Tibial nerve (tissue), 4 donors: ENCODE results near the gene GPC3. TPM values are rescaled to one million over a fixed set of nuclear protein-coding genes. Genes with fewer than 3 reads are reported as not detected.

Experiments used
- DNase-seq, 2 donors: peaks; one replicate each; pipeline ENCODE4 v3.0.0-alpha.2; 2019; ENCODE audit warnings: low spot score in 2 of 2
- H3K27ac ChIP-seq, 4 donors: fragments of 200-600 bp; sonication (generic) in 3 of 4; one replicate each; pipeline ENCODE4 v1.5.1; 2017 to 2019; ENCODE audit warnings: mild to moderate bottlenecking in 1 of 4
- H3K27me3 ChIP-seq, 2 donors: fragments of 200-600 bp; sonication (generic) in 1 of 2; one replicate each; pipeline versions ENCODE4 v1.5.1 to v1.6.0; 2017 to 2019
- H3K36me3 ChIP-seq, 3 donors: fragments of 200-600 bp; sonication (generic); one replicate each; pipeline ENCODE4 v1.5.1; 2018 to 2019
- H3K4me1 ChIP-seq, 4 donors: fragments of 200-600 bp; sonication (generic) in 3 of 4; one replicate each; pipeline ENCODE4 v1.5.1; 2017 to 2019
- H3K4me3 ChIP-seq, 4 donors: fragments of 200-600 bp; sonication (generic) in 3 of 4; one replicate each; pipeline ENCODE4 v1.5.1; 2017 to 2019; ENCODE audit warnings: mild to moderate bottlenecking in 1 of 4, moderate library complexity in 1 of 4
- H3K9me3 ChIP-seq, 4 donors: fragments of 200-600 bp; sonication (generic) in 3 of 4; one replicate each; pipeline ENCODE4 v1.5.1; 2017 to 2019
- EP300 ChIP-seq, 2 donors: sonication (generic); formaldehyde crosslinking; IDR thresholded peaks; one replicate each; pipeline ENCODE4 v1.6.1; 2017; ENCODE audit warnings: antibody characterized with exemption in 2 of 2, mild to moderate bottlenecking in 1 of 2
- POLR2A ChIP-seq, 2 donors: fragments of 450-650 bp; IDR thresholded peaks; one replicate each; pipeline ENCODE4 v1.6.1; 2017; ENCODE audit warnings: antibody characterized with exemption in 2 of 2, mild to moderate bottlenecking in 2 of 2, moderate library complexity in 2 of 2
- WGBS, 2 donors: methylation state at CpG; one replicate each; pipeline ENCODE4 v1.1.5; 2018; 5-methylcytosine and 5-hydroxymethylcytosine counted together
- total RNA-seq, 4 donors: library from RNA; depleted of rRNA; stranded (reverse); fragments of >200 nt; gene quantifications; one replicate each; pipeline ENCODE4 v1.1.0, GENCODE V29; 2016
- TF ChIP-seq, protein P1 (sequence below), 5 experiments: fragments of 200-600 bp in 3 of 5; fragments of 450-650 bp in 2 of 5; sonication (generic) in 3 of 5; IDR thresholded peaks; one replicate each; pipeline ENCODE4 v1.5.1; 2016 to 2019; ENCODE audit warnings: antibody characterized with exemption in 5 of 5, mild to moderate bottlenecking in 3 of 5, moderate library complexity in 2 of 5

GPC3 gene
- total RNA-seq, 4 donors from 2014 or later, result 60.5 to 116 (median 72.8) TPM

DNA sequence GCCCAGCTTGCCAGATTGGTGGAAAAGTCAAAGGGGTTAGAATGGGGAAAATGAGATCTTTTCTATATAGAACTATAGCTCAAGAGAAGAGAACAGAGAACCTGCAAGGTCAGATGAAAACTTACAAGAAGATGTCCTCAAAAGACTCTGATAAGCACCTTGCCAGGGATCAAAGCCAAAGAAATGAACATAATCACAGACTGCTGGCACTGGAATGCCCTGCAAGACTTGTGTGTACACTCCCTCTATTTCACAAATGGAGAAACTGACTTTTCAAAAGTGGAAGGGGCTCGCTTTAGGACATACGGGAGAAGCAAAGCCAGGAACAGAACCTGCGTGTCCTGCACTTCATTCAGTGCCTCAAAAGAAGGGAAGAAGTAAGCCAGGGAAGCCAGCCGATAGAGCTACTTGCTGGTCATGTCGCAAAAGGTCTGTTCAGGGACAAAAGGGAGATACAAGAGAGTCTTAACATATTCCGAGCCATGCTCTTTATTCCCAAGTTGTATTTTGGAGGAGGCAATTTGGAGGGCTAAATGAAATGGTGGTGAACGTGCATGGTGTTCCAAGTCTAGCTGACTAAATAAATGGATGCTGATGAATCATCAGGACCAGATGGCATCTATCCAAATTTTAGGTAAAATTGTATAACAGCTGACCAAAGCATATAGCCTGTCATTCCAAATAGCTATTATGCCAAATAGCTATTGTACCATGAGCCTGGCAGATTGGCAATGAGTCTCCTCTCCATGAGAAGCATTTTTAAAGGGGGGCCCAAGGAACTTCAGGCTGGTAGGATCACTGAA, 394.5 kb downstream of the GPC3 start:
- no peak for DNase-seq
- Histone ChIP-seq H3K4me3 (no peak overlapping the region), H3K36me3 (no peaks in the 10 kb centered on the region), H3K4me1 (no peaks in the 10 kb centered on the region), H3K27me3 (peaks cover 0 to 8% of the 10 kb centered on the region in 2 donors), H3K9me3 (no peaks in the 10 kb centered on the region), H3K27ac (no peak overlapping the region)
- 81 to 91% methylated on average over 7 of the region's 7 CpGs for WGBS, 2 donors
- no peak for TF ChIP-seq POLR2A (IDR thresholded peaks at IDR 0.05)
- no peak for TF ChIP-seq EP300 (IDR thresholded peaks at IDR 0.05)
- TF ChIP-seq, protein P1, sequence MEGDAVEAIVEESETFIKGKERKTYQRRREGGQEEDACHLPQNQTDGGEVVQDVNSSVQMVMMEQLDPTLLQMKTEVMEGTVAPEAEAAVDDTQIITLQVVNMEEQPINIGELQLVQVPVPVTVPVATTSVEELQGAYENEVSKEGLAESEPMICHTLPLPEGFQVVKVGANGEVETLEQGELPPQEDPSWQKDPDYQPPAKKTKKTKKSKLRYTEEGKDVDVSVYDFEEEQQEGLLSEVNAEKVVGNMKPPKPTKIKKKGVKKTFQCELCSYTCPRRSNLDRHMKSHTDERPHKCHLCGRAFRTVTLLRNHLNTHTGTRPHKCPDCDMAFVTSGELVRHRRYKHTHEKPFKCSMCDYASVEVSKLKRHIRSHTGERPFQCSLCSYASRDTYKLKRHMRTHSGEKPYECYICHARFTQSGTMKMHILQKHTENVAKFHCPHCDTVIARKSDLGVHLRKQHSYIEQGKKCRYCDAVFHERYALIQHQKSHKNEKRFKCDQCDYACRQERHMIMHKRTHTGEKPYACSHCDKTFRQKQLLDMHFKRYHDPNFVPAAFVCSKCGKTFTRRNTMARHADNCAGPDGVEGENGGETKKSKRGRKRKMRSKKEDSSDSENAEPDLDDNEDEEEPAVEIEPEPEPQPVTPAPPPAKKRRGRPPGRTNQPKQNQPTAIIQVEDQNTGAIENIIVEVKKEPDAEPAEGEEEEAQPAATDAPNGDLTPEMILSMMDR (IDR thresholded peaks at IDR 0.05), result no peak

- 67 to 92% methylated on average over 1 of the region's 1 CpG for WGBS, 2 donors
- Histone ChIP-seq H3K4me3 (no peak overlapping the region), H3K27me3 (peaks cover 0 to 17% of the 10 kb centered on the region in 2 donors), H3K9me3 (no peaks in the 10 kb centered on the region), H3K27ac (no peak overlapping the region), H3K4me1 (no peaks in the 10 kb centered on the region), H3K36me3 (no peaks in the 10 kb centered on the region)
- DNase-seq, result no peak
- TF ChIP-seq, protein P1 (IDR thresholded peaks at IDR 0.05), result no peak
- TF ChIP-seq EP300 (IDR thresholded peaks at IDR 0.05) (no peak), POLR2A (IDR thresholded peaks at IDR 0.05) (no peak)
Observed at GRCh38 chrX:133588827-133589226, 396.6 kb downstream of the GPC3 start.

DNA sequence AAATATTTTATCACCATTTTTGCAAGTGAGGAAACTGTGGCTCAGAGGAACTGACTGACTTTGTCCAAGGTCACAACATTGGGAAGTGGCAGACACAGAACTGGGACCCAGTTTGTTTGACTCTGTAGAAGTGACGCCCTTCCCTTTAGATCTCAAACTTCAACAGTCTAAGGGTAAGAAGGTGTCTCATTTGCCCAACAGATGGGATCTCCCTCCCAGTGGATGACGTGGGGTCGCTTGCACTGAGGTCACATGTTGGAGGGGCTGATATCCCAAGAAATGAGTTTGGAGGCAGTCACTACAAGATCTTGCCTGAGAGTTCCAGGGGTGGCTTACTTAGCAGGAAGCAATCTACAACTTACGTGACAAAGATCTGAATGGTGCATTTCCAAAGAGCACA, 397.6 kb downstream of the GPC3 start:
- TF ChIP-seq, protein P1 (IDR thresholded peaks at IDR 0.05), result no peak
- TF ChIP-seq POLR2A (IDR thresholded peaks at IDR 0.05) (no peak), EP300 (IDR thresholded peaks at IDR 0.05) (no peak)
- WGBS, 2 donors, result 77 to 85% methylated on average over 4 of the region's 4 CpGs
- H3K27ac ChIP-seq, result no peak overlapping the region
- no peak overlapping the region for H3K4me3 ChIP-seq
- peaks cover 0 to 17% of the 10 kb centered on the region in 2 donors for H3K27me3 ChIP-seq
- no peaks in the 10 kb centered on the region for H3K36me3 ChIP-seq
- H3K9me3 ChIP-seq, result no peaks in the 10 kb centered on the region
- no peaks in the 10 kb centered on the region for H3K4me1 ChIP-seq
- no peak for DNase-seq

DNA sequence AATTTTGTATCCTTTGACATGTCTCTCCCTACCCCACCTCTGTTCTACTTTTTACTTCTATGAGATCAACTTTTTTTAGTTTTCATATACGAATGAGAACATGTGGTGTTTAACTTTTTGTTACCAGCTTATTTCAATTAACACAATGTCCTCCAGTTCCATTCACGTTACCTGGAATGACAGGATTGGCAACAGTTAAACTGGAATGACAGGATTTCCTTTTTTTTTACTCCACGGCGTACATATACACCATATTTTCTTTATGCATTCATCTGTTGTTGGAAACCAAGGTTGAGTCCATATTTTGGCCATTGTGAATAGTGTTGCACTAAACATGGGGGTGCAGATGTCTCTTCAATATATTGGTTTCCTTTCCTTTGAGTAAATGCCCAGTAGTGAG, 398.3 kb downstream of the GPC3 start:
- DNase-seq, result no peak
- H3K9me3 ChIP-seq, result no peaks in the 10 kb centered on the region
- H3K36me3 ChIP-seq, result no peaks in the 10 kb centered on the region
- no peak for TF ChIP-seq EP300 (IDR thresholded peaks at IDR 0.05)
- no peak for TF ChIP-seq POLR2A (IDR thresholded peaks at IDR 0.05)
- TF ChIP-seq, protein P1 (IDR thresholded peaks at IDR 0.05), result no peak
- H3K27me3 ChIP-seq, result peaks cover 0 to 17% of the 10 kb centered on the region in 2 donors
- no peak overlapping the region for H3K27ac ChIP-seq
- H3K4me3 ChIP-seq, result no peak overlapping the region
- WGBS, 2 donors, result 75 to 77% methylated on average over 4 of the region's 4 CpGs
- H3K4me1 ChIP-seq, result no peaks in the 10 kb centered on the region

DNA sequence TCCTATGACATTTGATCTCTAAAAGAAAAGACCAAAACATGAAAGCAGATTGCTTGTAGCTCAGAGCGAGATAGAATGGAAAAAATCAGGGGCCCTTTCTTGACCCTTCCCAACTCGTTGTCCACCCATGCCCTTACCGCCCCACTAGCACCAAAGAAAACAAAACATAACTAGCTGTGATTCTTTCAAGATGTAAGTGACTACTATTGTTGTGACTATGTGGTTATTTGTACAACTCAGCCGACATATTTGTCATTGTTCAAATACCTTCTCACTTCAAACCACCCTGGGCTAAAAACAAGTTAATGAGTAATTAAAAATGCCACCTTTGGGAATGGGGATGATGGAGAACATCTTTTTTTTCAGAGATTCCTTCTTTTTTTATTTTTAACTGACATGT, 399.0 kb downstream of the GPC3 start:
- Histone ChIP-seq H3K27me3 (peaks cover 0 to 17% of the 10 kb centered on the region in 2 donors), H3K4me3 (no peak overlapping the region), H3K4me1 (no peaks in the 10 kb centered on the region), H3K27ac (no peak overlapping the region), H3K9me3 (no peaks in the 10 kb centered on the region), H3K36me3 (no peaks in the 10 kb centered on the region)
- DNase-seq, result no peak
- TF ChIP-seq, protein P1 (IDR thresholded peaks at IDR 0.05), result no peak
- TF ChIP-seq EP300 (IDR thresholded peaks at IDR 0.05), result no peak
- TF ChIP-seq POLR2A (IDR thresholded peaks at IDR 0.05), result no peak
- 52 to 60% methylated on average over 4 of the region's 4 CpGs for WGBS, 2 donors
